HG02678 (cell line): ENCODE measurements around the gene C20orf204.
"Not testable (repeated sequence)": the region's sequence is repeated elsewhere in the genome, so short reads cannot be mapped to it uniquely, and the experiment has no call there.

ENCODE experiments used
- ATAC-seq: cut with Tn5 transposase; IDR thresholded peaks from one replicate; pipeline ENCODE4 v1.9.1; 2021; ENCODE audit warnings: mild to moderate bottlenecking, moderate library complexity; ENCODE audit not compliant: unreplicated experiment

C20orf204 gene, protein sequence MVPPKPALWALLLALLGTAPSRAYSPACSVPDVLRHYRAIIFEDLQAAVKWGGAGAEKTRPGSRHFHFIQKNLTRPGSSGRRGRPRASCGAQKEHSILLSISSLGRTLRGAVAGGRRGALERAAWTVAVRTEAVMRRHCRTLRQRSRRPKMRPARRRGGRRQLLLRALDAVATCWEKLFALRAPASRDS

DNA sequence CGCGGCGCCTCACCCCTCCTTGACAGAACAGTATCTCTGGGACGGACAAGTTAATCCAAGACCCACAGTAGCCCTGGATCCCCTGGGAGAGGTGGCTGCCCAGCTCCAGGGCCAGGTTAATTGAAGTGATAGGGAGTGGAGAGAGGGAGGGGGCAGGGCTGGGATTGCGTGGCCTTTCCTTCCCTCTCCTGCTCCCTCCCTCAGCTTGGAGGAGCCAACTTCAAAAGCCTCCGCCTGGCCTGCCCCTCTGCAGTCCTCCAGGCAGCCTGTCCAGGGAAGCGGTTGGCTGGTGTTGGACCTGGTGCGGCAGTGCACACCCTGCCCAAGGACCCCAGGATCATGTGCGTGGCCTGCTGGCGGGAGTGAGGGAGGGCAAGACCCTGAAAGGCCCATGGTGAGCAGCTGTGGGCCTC lies at the start of gene C20orf204:
Gene C20orf204 (plus strand): TSS at position 250 of the 413 bp plus-strand sequence. CDS start 142 bp downstream, at position 392.
- no peak for ATAC-seq

DNA sequence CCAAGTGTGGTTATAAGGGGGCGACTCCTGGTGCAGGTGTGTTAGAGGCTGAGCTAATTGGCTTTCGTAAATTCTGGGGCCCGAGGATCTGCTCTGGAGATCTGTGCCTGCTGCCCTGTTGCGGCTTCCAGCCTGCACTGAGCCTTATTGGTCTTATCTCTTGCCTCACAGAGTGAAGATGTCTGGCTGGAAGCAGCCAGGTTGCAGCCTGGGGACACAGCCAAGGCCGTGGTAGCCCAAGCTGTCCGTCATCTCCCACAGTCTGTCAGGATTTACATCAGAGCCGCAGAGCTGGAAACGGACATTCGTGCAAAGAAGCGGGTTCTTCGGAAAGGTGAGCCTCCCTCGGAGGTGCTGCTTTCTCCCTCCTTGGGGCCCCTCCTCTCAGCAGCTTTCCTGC lies 35.1 kb upstream of the C20orf204 start:
- no peak for ATAC-seq

DNA sequence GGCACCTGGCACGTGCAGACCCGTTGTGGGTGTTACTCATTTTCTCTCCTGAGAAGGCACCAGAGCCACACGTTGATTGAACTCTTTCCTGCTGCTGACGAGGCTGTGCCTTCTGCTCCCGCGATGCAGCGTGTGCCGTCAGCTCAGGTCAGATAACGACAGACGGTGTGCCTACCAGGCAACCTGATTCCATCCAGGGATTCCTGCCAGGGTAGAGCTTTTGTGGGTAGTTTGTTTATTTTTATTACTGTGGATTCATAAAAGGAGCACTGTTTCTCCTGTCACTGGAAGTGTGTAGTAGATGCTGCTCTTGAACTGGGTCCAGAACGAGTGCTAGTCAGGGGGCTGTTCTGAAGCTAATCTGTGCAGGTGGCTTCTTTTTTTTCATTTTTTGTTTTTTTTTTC lies 34.4 kb upstream of the C20orf204 start:
- ATAC-seq = no peak

DNA sequence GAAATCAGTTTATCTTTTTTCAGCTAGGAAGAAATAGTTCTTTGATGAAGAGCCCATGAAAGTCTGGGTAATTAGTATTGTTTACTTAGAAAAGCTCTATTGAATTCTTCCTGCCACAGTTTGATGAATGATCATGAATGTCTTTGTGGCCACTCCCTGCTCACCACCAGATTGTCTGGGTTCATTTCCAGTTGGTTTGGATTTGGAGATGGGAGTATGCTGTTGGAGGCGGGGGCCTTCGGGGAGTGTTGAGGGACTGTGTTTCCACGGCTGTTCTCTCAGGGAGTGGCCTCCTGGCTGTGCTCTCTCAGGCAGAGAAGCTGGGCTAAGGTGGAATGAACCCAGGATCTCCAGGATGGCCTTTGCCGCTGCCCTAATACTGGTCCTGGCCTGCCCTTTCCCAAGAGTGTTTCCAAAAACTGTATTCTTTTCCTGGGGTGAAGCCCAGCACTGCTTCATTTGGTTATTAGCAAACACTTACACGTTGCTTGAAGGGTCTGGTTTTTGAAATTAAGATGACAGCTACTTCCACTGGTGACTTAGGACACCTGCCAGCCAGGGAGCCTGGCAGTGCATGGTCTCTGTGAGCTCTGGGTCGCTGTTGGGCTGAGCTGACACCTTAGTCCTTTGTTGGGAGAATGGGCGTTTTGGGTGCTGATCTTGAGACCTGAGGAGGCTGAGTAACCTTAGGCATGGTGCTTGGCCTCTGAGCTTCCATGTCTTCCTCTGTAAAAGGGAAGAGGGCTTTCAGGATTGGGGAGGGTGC lies 31.8 kb upstream of the C20orf204 start:
- no peak for ATAC-seq

DNA sequence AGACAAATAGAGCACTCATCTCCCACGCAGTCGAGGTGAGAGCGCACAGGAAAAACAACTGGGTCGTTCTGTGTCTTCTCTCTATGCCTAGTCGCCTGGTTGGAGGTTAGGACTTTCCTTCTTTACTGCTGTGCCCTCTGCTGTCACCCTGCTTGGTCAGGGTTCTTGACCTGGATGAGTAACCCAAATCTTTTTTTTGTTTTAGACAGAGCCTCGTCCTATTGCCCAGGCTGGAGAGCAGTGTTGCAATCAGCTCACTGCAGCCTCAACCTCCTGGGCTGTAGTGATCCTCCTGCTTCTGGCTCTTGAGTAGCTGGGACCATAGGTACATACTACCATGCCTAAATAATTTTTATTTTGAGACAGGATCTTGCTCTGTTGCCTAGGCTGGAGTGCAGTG lies 30.6 kb upstream of the C20orf204 start:
- no peak for ATAC-seq

DNA sequence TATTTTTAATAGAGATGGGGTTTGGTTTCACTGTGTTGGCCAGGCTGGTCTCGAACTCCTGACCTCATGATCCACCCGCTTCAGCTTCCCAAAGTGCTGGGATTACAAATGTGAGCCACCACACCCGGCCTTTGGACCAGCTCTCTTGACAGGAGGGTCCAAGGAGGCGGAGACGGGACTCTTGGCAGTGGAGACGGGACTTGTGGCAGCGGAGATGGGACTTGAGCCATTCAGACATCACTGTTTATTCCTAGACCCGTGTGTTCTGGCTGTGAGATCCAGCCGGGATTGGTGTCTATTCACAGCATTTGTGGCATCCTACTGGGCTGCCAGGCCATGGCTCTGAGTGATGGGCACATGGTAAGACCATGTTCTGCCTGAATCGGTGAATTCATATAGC lies 29.5 kb upstream of the C20orf204 start:
- no peak for ATAC-seq

DNA sequence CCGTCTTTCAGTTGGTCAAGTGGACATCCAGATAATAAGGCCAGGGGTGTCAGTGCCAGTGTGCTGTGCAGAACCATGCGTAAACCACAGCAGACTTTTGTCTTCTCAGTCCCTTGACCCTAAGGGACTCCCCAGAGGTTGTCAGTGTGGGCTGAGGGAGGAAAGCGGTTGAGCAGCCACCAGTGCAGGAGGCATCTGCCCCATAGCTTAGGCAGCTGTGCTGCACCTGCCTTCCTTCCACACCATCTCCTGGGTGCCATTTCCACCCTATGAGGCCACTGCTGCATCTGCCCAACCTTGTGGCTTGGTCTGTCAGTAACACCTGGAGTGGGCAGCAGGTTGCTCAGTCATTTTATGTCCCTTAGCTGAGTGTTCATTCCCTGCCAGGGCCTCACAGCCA lies 29.1 kb upstream of the C20orf204 start:
- ATAC-seq = no peak

DNA sequence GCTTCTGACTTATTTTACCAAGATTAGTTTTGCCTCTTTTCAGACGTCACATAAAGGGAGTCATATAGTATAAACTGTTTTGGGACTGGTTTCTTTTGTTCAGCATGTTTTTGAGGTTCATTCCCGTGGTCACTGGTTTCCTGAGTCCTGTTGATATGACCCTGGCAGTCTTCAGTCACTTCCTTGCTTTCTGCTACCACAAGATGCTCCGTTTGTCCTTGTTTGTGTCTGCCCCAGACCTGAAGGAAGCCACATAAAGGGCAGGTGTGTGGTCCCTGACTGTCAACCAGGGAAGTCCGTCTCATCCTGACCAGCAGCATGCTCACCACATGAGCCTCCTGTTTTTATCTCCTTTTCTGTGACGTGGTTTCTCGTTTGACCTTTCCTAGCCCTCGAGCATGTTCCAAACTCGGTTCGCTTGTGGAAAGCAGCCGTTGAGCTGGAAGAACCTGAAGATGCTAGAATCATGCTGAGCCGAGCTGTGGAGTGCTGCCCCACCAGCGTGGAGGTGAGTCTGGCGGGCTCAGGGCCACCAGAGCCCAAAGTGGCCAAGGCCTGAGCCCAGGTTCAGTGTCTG lies 26.1 kb upstream of the C20orf204 start:
- no peak for ATAC-seq

DNA sequence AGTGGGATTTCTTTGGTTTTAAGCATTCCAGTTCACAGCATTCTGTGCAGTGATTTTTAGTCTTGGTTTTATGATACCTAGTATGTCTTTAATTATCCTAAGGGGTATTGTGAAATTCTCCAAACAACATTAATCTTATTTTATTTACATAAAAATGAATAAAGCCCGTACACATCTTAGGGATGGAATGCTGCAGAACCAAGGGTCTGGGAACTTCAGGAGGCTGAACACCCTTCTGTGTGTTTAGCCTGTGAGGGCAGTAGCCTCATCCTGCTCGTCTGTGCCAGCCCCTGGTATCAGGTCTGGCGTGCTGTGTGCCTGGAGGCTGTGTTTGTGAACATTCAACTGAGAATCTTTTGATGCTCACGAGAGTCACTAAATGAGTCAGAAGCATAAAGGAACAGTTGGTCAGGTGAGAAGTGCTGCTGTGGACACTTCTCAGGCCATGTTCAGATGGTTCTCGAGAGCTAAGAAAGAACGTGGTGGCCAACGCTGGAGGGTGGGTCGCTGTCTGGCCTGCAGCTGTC lies 25.2 kb upstream of the C20orf204 start:
- ATAC-seq = no peak

DNA sequence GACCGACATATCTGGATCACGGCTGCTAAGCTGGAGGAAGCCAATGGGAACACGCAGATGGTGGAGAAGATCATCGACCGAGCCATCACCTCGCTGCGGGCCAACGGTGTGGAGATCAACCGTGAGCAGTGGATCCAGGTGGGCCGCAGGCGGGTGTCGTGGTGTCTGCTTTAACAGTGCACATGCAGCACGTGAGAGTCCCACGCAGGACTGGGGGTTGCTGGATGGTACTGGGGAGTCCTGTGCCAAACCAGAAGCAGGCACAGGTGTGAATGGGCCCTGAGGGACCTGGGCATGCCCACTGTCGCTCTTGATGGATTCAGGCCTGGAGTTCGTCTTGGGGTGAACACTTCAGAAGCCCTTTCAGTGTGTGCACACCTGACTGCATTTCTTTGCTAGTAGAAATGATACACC lies 24.6 kb upstream of the C20orf204 start:
- no peak for ATAC-seq

DNA sequence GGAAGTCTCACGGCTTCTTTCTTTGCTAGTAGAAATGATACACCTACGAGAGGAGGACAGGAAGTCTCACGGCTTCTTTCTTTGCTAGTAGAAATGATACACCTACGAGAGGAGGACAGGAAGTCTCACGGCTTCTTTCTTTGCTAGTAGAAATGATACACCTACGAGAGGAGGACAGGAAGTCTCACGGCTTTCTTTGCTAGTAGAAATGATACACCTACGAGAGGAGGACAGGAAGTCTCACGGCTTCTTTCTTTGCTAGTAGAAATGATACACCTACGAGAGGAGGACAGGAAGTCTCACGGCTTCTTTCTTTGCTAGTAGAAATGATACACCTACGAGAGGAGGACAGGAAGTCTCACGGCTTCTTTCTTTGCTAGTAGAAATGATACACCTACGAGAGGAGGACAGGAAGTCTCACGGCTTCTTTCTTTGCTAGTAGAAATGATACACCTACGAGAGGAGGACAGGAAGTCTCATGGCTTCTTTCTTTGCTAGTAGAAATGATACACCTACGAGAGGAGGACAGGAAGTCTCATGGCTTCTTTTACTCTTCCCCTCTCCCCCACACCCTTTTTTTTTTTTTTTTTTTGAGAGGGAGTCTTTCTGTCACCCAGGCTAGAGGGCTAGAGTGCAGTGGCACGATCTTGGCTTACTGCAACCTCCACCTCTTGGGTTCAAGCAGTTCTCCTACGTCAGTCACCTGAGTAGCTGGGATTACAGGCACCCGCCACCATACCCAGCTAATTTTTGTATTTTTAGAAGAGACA lies 23.4 kb upstream of the C20orf204 start:
- not testable (repeated sequence) for ATAC-seq

DNA sequence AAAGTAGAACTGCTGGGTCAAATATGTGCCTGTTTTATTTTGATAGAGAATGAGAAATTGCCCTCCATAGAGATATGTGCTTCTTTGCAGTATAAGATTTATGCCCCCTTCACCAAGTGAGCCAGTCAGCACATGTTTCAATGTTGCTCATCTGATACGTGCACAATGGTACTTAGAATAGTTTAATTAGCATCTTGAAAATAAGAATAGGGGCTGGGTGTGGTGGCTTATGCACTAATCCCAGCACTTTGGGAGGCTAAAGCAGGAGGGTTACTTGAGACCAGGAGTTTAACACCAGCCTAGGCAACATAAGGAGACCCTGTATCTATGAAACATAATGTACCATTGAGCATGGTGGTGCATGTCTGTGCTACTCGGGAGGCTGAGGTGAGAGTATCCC lies 20.3 kb upstream of the C20orf204 start:
- no peak for ATAC-seq

DNA sequence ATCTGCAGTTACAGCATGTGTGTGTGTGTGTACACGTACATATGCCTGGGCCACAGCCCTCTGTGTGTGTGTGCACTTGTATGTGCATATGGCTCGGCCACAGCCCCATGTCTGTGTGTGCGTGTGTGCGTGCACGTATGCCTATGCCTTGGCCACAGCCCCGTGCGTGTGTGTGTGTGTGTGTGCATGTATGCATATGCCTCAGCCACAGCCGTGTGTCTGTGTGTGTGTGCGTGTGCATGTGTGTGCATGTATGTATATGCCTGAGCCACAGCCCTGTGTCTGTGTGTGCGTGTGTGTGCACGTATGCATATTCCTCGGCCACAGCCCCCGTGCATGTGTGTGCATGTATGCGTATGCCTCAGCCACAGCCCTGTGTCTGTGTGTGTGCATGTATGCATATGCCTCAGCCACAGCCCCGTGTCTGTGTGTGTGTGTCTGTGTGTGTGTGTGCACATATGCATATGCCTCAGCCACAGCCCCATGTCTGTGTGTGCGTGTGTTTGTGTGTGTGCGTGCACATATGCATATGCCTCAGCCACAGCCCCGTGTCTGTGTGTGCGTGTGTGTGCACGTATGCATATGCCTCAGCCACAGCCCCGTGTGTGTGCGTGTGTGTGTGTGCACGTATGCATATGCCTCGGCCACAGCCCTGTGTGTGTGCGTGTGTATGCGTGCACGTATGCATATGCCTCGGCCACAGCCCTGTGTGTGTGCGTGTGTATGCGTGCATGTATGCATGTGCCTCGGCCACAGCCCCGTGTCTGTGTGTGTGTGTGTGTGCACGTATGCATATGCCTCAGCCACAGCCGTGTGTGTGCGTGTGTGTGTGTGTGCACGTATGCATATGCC lies 14.6 kb upstream of the C20orf204 start:
- no peak for ATAC-seq

DNA sequence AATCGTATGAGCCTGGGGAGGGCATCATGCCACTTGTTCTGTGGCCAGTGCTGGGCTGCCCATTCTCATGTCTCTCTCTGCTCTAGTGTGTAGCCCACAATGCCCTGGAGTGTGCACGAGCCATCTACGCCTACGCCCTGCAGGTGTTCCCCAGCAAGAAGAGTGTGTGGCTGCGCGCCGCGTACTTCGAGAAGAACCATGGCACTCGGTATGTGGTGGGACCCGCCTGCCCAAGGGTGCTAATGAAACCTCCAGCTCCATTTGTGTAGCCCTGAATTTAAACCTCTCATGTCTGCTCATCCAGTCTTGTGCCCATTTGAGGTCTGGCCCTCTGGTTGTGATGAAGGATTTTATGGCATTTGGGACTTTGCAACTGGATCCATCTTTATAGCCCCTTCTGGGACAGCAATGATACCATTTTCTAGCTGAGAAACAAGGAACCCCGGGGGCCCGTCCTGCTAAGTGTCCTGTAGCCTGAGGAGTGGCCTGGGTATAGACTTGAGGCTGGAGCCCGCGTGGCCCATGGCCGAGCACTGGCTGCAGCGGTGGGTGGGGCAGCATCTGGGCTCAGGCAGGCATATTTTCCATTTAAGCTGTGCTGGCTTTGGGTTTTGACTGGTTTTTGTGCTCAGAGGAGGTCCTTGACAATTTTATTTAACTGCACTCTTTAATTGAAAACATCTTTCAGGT lies 13.2 kb upstream of the C20orf204 start:
- no peak for ATAC-seq

DNA sequence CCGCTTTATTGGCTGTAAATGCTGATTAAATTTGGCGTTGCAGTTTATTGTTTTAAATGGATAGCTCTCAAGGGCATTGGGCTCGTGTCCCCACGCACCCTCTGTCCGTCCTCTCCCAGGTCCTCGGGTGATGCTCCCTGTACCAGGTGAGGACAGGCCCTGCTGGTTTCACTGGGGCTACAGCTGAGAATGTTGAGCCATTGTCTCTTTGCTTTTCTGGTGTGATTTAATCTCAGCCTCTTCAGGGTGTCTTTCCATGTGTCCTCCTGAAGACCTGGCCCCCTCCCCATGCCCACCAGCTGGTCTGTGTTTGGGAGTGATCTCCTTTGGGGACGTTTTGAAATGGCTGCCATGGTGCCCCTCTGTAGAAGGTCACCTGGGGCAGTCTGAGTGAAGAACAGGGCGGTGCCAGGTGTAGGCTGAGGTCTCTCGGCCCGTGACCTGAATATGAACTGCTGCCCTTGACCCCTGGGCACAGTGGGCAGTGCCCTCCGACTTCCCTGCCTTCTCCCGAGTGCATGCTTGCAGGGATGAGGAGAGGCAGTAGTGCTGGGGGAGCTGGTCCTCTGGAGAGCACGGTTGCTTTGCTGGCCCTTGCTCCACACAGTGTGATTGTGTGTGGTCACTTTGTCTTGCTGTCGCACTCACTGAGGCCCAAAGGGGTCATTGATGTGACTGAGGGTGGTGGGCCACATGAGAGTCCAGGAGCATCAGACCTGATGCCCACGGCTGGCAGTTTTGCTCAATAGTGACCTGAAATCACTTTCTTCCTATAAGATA lies 12.4 kb upstream of the C20orf204 start:
- ATAC-seq = no peak

DNA sequence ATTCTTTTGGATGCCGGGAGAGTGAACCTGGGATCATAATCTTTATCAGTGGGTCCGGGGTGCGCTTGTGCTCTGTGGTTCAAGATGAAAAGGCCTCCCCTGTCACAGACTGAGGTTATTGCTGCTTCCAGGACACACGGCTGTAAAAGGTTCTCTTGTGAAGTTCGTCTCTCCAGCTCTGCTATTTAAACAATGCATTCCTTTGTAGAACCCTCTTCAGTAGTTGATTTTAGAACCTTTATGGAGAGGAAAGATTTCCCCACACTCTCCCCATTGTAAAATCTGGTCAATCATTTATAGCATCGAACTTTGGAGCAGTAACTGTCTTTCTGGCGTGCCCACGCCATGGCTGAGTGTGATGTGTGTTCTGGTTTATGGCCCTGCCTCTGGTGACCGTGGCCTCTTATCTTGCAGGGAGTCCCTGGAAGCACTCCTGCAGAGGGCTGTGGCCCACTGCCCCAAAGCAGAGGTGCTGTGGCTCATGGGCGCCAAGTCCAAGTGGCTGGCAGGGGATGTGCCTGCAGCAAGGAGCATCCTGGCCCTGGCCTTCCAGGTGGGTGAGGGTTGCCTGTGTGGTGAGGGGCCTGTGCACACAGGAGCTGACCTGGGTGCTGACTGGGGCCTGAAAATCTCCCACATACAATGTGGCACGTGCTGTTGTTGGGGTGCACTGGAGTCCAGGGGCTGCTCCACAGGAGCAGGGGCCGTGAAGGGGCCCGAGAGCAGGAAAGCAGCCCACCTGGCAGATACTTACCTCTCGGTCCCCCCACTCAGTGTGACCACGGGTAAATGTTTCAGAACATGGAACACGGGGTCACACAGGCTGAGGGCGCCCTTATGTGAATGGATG lies 11.6 kb upstream of the C20orf204 start:
- no peak for ATAC-seq

DNA sequence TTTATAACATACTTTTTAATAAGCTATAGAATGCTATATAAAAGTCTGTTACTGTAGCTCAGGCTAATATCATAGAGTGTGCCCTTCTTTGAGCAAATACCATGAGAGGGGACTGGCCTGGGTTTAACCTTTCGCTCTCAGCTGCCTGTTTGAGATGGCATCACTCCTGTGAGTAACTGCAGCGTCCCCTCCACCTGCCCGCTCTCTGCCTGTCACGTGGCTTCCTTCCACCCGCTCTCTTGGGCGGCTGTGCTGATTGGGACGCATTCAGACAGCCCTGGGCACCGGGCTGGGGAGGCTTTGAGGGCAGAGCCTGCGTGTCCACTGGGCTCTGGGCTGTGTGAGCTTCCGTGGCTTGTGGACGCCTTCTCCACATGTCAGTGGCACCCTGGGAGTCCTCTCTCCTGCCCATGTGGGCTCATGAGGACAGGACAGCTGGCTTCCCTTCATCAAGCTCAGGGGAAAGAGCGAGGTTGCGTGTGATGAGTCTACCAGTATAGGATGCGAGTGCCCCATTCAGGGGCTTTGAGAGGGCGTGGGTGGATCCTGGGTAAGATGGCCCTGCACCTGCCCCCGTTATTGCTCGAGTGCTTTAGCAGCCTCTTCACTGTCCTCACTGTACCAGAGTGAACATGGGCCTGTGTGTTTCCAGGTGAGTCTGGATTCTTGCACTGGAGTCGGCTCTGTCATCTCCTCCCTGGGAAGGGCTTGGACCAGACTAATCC lies 10.7 kb upstream of the C20orf204 start:
- no peak for ATAC-seq
